ENCODE data around the gene RRP9.

DNA sequence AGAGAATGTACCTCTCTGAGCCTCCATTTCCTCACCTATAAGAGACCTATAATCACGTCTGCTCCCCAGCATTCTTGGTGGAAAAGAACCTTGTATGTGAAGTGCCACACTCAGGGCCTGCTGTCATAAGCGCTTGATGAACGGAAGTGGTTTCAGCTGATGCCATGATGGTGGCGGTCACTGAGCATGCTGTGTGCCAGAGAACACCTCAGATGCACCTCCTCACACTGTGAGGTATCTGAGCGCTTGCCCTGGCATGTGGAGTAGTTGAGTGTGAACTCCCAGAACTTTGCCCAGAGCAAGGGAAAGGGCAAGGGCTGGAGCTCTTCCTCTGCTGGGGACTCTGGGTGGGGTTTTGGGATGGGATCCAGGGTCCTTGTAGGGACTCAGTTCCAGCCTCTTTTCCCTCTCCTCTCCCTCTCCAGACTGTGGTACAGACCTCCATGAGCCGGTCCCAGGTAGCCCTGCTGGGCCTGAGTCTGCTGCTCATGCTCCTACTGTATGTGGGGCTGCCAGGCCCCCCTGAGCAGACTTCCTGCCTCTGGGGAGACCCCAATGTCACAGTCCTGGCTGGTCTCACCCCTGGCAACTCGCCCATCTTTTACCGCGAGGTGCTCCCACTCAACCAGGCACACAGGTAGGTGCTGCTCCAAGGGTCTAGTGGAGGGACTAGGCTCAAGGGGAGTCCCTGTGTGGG is 35.9 kb upstream of the RRP9 start:
- TF ChIP-seq, protein P1, sequence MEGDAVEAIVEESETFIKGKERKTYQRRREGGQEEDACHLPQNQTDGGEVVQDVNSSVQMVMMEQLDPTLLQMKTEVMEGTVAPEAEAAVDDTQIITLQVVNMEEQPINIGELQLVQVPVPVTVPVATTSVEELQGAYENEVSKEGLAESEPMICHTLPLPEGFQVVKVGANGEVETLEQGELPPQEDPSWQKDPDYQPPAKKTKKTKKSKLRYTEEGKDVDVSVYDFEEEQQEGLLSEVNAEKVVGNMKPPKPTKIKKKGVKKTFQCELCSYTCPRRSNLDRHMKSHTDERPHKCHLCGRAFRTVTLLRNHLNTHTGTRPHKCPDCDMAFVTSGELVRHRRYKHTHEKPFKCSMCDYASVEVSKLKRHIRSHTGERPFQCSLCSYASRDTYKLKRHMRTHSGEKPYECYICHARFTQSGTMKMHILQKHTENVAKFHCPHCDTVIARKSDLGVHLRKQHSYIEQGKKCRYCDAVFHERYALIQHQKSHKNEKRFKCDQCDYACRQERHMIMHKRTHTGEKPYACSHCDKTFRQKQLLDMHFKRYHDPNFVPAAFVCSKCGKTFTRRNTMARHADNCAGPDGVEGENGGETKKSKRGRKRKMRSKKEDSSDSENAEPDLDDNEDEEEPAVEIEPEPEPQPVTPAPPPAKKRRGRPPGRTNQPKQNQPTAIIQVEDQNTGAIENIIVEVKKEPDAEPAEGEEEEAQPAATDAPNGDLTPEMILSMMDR (IDR thresholded peaks at IDR 0.05) = no peak
- no peak for TF ChIP-seq EZH2 (IDR thresholded peaks at IDR 0.05)

Data from neural progenitor cell (in vitro differentiated cells).